ENCODE measurements around the gene ZNF653.
"Not testable (repeated sequence)": the region's sequence is repeated elsewhere in the genome, so short reads cannot be mapped to it uniquely, and the experiment has no call there.

ZNF653 gene

GRCh38 chr19:11480715-11481533 is 24.7 kb downstream of the ZNF653 start, which contains the start of gene ELAVL3:
Gene ELAVL3 (minus strand): TSS chr19:11481046. CDS start chr19:11480608, 438 bp downstream.
- DNase-seq: no peak

- no peak for DNase-seq
Measured at GRCh38 chr19:11479898-11480714, 25.5 kb downstream of the ZNF653 start.

GRCh38 chr19:11479090-11479897 is 26.3 kb downstream of the ZNF653 start:
- DNase-seq: no peak

GRCh38 chr19:11478167-11479089 is 27.2 kb downstream of the ZNF653 start:
- DNase-seq: no peak

GRCh38 chr19:11475861-11476260 is 29.8 kb downstream of the ZNF653 start:
- no peak for DNase-seq

GRCh38 chr19:11475343-11475742 is 30.3 kb downstream of the ZNF653 start:
- DNase-seq: not testable (repeated sequence)

- DNase-seq: no peak
Measured at GRCh38 chr19:11473725-11474124, 31.9 kb downstream of the ZNF653 start.

GRCh38 chr19:11468266-11468845 is 37.3 kb downstream of the ZNF653 start:
- DNase-seq: not testable (repeated sequence)

GRCh38 chr19:11465600-11465999 is 40.0 kb downstream of the ZNF653 start:
- DNase-seq: no peak

GRCh38 chr19:11464333-11465265 is 41.0 kb downstream of the ZNF653 start:
- no peak for DNase-seq

- no peak for DNase-seq
Measured at GRCh38 chr19:11463391-11463790, 42.2 kb downstream of the ZNF653 start.

- no peak for DNase-seq
Measured at GRCh38 chr19:11461453-11461852, 44.2 kb downstream of the ZNF653 start.

- DNase-seq: no peak
Measured at GRCh38 chr19:11460207-11460606, 45.4 kb downstream of the ZNF653 start.

- not testable (repeated sequence) for DNase-seq
Measured at GRCh38 chr19:11458912-11459311, 46.7 kb downstream of the ZNF653 start.

- no peak for DNase-seq
Measured at GRCh38 chr19:11458236-11458900, 47.3 kb downstream of the ZNF653 start.

GRCh38 chr19:11457831-11458230 is 47.8 kb downstream of the ZNF653 start:
- no peak for DNase-seq

GRCh38 chr19:11457115-11457514 is 48.5 kb downstream of the ZNF653 start:
- DNase-seq: no peak

- no peak for DNase-seq
Measured at GRCh38 chr19:11456659-11457058, 49.0 kb downstream of the ZNF653 start.

GRCh38 chr19:11455233-11455554 is 50.4 kb downstream of the ZNF653 start:
- DNase-seq: not testable (repeated sequence)
